CD14-positive monocyte (primary cell): Measurements from ENCODE around the gene DOCK3. TPM values are rescaled to one million over a fixed set of nuclear protein-coding genes. Genes with fewer than 3 reads are reported as not detected.

Experiments used
- DNase-seq, 3 donors: peaks; one replicate each; pipeline ENCODE4 v3.0.0-alpha.2; 2011 to 2022
- H2AFZ ChIP-seq: 2 replicates; pipeline ENCODE4 v1.6.0; 2012; ENCODE audit warnings: mild to moderate bottlenecking, low read depth, low read length, inconsistent platforms; ENCODE audit not compliant: insufficient read depth, poor library complexity, severe bottlenecking
- H3K27ac ChIP-seq, 2 donors: 1 replicate in 1 of 2; 2 replicates in 1 of 2; pipeline ENCODE4 v1.5.1; 2012 to 2013; ENCODE audit warnings: low read length in 2 of 2, control low read depth in 1 of 2, inconsistent platforms in 1 of 2, low read depth in 1 of 2, mild to moderate bottlenecking in 1 of 2
- H3K27me3 ChIP-seq, 2 donors: one replicate each; pipeline versions ENCODE4 v1.6.0 to v1.6.1; 2011 to 2013; ENCODE audit warnings: low read length in 2 of 2; ENCODE audit not compliant: control insufficient read depth in 2 of 2, insufficient read depth in 2 of 2
- H3K36me3 ChIP-seq, 2 donors: replicated peaks in 1 of 2; 1 replicate in 1 of 2; 2 replicates in 1 of 2; pipeline versions ENCODE4 v1.5.1 to v1.6.1; 2012 to 2013; ENCODE audit warnings: low read length in 2 of 2, control low read depth in 1 of 2, inconsistent platforms in 1 of 2, mild to moderate bottlenecking in 1 of 2; ENCODE audit not compliant: insufficient read depth in 2 of 2, control insufficient read depth in 1 of 2
- H3K4me1 ChIP-seq, 2 donors: 1 replicate in 1 of 2; 2 replicates in 1 of 2; pipeline versions ENCODE4 v1.5.1 to v1.6.1; 2012 to 2013; ENCODE audit warnings: low read length in 2 of 2, control low read depth in 1 of 2, inconsistent platforms in 1 of 2, mild to moderate bottlenecking in 1 of 2, moderate library complexity in 1 of 2; ENCODE audit not compliant: insufficient read depth in 2 of 2, control insufficient read depth in 1 of 2
- H3K4me2 ChIP-seq: replicated peaks from 2 replicates; pipeline ENCODE3; 2012; ENCODE audit warnings: low read length, moderate library complexity, mild to moderate bottlenecking; ENCODE audit not compliant: poor library complexity, severe bottlenecking; ENCODE audit errors: extremely low read depth
- H3K4me3 ChIP-seq, 3 experiments: fragments of 200-600 bp in 1 of 3; sonication (generic) in 1 of 3; replicated peaks in 1 of 3; 1 replicate in 2 of 3; 2 replicates in 1 of 3; pipeline ENCODE4 v1.5.1; 2011 to 2013; ENCODE audit warnings: low read length in 3 of 3, mild to moderate bottlenecking in 3 of 3, control low read depth in 2 of 3, low read depth in 2 of 3, inconsistent platforms in 1 of 3, moderate library complexity in 1 of 3
- H3K79me2 ChIP-seq: 2 replicates; pipeline ENCODE4 v1.6.0; 2012; ENCODE audit warnings: mild to moderate bottlenecking, control low read depth, inconsistent platforms, low read length, moderate library complexity; ENCODE audit not compliant: insufficient read depth
- H3K9ac ChIP-seq: 2 replicates; pipeline ENCODE4 v1.6.0; 2017; ENCODE audit warnings: low read length, mild to moderate bottlenecking; ENCODE audit not compliant: insufficient read depth, poor library complexity, severe bottlenecking
- H3K9me3 ChIP-seq, 2 donors: replicated peaks in 1 of 2; 1 replicate in 1 of 2; 2 replicates in 1 of 2; pipeline versions ENCODE4 v1.5.1 to v1.6.1; 2012 to 2013; ENCODE audit warnings: low read length in 2 of 2, control low read depth in 1 of 2; ENCODE audit not compliant: control insufficient read depth in 1 of 2, insufficient read depth in 1 of 2
- H4K20me1 ChIP-seq: 2 replicates; pipeline ENCODE4 v1.6.0; 2012; ENCODE audit warnings: mild to moderate bottlenecking, low read length, control low read depth, moderate library complexity; ENCODE audit not compliant: insufficient read depth
- H3K27ac Mint-ChIP-seq, 7 donors: one replicate each; pipeline ENCODE4 v1.8.0; 2020; ENCODE audit warnings: mild to moderate bottlenecking in 7 of 7, mixed read lengths in 7 of 7, moderate library complexity in 6 of 7, inconsistent platforms in 2 of 7
- H3K27me3 Mint-ChIP-seq, 3 donors: one replicate each; pipeline ENCODE4 v1.8.0; 2021 to 2022; ENCODE audit warnings: low read depth in 3 of 3, mild to moderate bottlenecking in 3 of 3, mixed read lengths in 3 of 3, moderate library complexity in 3 of 3, inconsistent platforms in 1 of 3
- H3K36me3 Mint-ChIP-seq, 2 donors: one replicate each; pipeline ENCODE4 v1.8.0; 2020; ENCODE audit warnings: mixed read lengths in 2 of 2, inconsistent platforms in 1 of 2, mild to moderate bottlenecking in 1 of 2
- H3K4me1 Mint-ChIP-seq: one replicate; pipeline ENCODE4 v1.8.0; 2020; ENCODE audit warnings: mild to moderate bottlenecking, mixed read lengths
- H3K4me3 Mint-ChIP-seq, 2 donors: one replicate each; pipeline ENCODE4 v1.8.0; 2020; ENCODE audit warnings: mild to moderate bottlenecking in 2 of 2, mixed read lengths in 2 of 2, moderate library complexity in 1 of 2
- H3K9me3 Mint-ChIP-seq, 7 donors: one replicate each; pipeline ENCODE4 v1.8.0; 2020 to 2022; ENCODE audit warnings: mixed read lengths in 7 of 7, mild to moderate bottlenecking in 6 of 7, moderate library complexity in 6 of 7, inconsistent platforms in 2 of 7
- WGBS: methylation state at CpG from one replicate; pipeline ENCODE4 v1.1.5; 2013; ENCODE audit warnings: missing lambda C conversion rate; ENCODE audit not compliant: insufficient coverage; 5-methylcytosine and 5-hydroxymethylcytosine counted together
- intact Hi-C, 2 donors: fragments of 100-400 bp; cut with micrococcal nuclease; formaldehyde crosslinking; loops; one replicate each; pipeline versions ENCODE4 v1.15.0 to v1.15.1; 2023
- polyA plus RNA-seq, 3 donors: library from polyadenylated mRNA; depleted of rRNA in 1 of 3; unstranded in 2 of 3; stranded (reverse) in 1 of 3; fragments of 300-500 nt in 2 of 3; fragments of >200 nt in 1 of 3; fragmentation: Illumina TruSeq in 2 of 3; gene quantifications; 1 replicate in 2 of 3; 2 replicates in 1 of 3; pipeline ENCODE4 v1.2.3, GENCODE V29; 2012 to 2021
- TF ChIP-seq, protein P1 (sequence below): fragments of 200-600 bp; IDR thresholded peaks from one replicate; pipeline ENCODE4 v1.8.0; 2022; ENCODE audit warnings: antibody characterized with exemption, mild to moderate bottlenecking

The DOCK3 gene
- polyA plus RNA-seq, 3 donors, result 0.03 TPM; not detected in 1

- H3K27me3 Mint-ChIP-seq, result peaks cover 0 to 3% (median 2%) of the 10 kb centered on the region in 3 donors
- no peak overlapping the region for H3K27ac ChIP-seq
- H3K4me2 ChIP-seq, result no peak overlapping the region
- 67% methylated on average over 2 of the region's 2 CpGs for WGBS
- no peaks in the 10 kb centered on the region for H3K4me1 Mint-ChIP-seq
- H2AFZ ChIP-seq, result no peak overlapping the region
- no peaks in the 10 kb centered on the region for H3K9me3 ChIP-seq
- H3K4me3 Mint-ChIP-seq, result no peak overlapping the region
- H3K9ac ChIP-seq, result no peak overlapping the region
- no peak for DNase-seq
- no peak overlapping the region for H3K4me3 ChIP-seq
- no peaks in the 10 kb centered on the region for H4K20me1 ChIP-seq
- H3K4me1 ChIP-seq, result no peaks in the 10 kb centered on the region
- H3K79me2 ChIP-seq, result no peaks in the 10 kb centered on the region
- TF ChIP-seq, protein P1, sequence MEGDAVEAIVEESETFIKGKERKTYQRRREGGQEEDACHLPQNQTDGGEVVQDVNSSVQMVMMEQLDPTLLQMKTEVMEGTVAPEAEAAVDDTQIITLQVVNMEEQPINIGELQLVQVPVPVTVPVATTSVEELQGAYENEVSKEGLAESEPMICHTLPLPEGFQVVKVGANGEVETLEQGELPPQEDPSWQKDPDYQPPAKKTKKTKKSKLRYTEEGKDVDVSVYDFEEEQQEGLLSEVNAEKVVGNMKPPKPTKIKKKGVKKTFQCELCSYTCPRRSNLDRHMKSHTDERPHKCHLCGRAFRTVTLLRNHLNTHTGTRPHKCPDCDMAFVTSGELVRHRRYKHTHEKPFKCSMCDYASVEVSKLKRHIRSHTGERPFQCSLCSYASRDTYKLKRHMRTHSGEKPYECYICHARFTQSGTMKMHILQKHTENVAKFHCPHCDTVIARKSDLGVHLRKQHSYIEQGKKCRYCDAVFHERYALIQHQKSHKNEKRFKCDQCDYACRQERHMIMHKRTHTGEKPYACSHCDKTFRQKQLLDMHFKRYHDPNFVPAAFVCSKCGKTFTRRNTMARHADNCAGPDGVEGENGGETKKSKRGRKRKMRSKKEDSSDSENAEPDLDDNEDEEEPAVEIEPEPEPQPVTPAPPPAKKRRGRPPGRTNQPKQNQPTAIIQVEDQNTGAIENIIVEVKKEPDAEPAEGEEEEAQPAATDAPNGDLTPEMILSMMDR, result peak; percentile 16
- intact Hi-C loops, result no loop called here
- no peaks in the 10 kb centered on the region for H3K36me3 Mint-ChIP-seq
- H3K9me3 Mint-ChIP-seq, result peaks cover 0 to 4% (median 0%) of the 10 kb centered on the region in 7 donors
- no peaks in the 10 kb centered on the region for H3K27me3 ChIP-seq
- H3K36me3 ChIP-seq, result no peaks in the 10 kb centered on the region
- no peak overlapping the region for H3K27ac Mint-ChIP-seq
These were observed 466.8 kb downstream of the DOCK3 start for GRCh38 chr3:51141573-51141972.

DNA sequence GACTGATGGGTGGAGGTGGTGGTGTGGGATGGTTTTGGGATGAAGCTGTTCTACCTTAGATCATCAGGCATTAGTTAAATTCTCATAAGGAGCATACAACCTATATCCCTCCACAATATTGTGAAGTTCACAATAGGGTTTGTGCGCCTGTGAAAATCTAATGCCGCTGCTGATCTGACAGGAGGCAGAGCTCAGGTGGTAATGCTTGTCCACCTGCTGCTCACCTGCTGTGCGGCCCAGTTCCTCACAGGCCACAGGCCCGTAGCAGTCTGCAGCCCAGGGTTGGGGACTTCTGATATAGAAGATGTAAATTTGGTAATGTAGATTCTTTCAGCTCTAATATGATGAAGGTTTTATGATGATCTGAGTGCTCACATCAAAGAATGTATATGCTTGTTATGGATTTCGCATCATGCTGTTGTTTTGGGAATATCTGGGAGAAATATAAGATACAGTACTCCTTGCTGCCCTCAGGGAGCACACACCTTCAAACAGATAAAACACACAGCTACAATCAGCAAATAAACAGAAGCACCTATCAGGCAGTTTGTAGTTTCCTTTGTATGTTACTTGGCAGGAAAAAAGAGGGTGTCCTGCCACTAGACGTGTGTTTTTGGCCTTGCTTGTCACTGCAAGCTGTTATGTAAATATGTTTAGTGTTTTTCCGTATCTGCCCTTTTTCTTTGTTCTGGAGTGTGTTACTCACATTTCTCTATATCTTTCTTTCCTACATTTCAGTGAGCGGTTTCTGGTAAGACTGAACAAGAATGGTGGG lies 471.3 kb downstream of the DOCK3 start:
- Histone ChIP-seq H3K9me3 (no peaks in the 10 kb centered on the region), H3K27me3 (no peaks in the 10 kb centered on the region), H3K9ac (no peak overlapping the region), H2AFZ (no peak overlapping the region), H3K27ac (no peak overlapping the region), H3K36me3 (no peaks in the 10 kb centered on the region), H3K79me2 (no peaks in the 10 kb centered on the region), H3K4me3 (no peak overlapping the region), H4K20me1 (no peaks in the 10 kb centered on the region), H3K4me2 (no peak overlapping the region), H3K4me1 (no peaks in the 10 kb centered on the region)
- no peaks in the 10 kb centered on the region for H3K36me3 Mint-ChIP-seq
- TF ChIP-seq, protein P1, result no peak
- no peak overlapping the region for H3K4me3 Mint-ChIP-seq
- 100% methylated on average over 3 of the region's 8 CpGs for WGBS
- no peak overlapping the region for H3K27ac Mint-ChIP-seq
- peaks cover 0 to 9% (median 5%) of the 10 kb centered on the region in 7 donors for H3K9me3 Mint-ChIP-seq
- intact Hi-C loops, result no loop called here
- DNase-seq, result no peak
- peaks cover 0 to 3% (median 3%) of the 10 kb centered on the region in 3 donors for H3K27me3 Mint-ChIP-seq
- H3K4me1 Mint-ChIP-seq, result no peaks in the 10 kb centered on the region
